Uterus (tissue), 2 donors: ENCODE data around the gene SLC22A31.

Experiments used
- CTCF ChIP-seq, 4 experiments: fragments of 200-600 bp in 2 of 4; fragments of 450-650 bp in 2 of 4; sonication (generic) in 2 of 4; IDR thresholded peaks; one replicate each; pipeline ENCODE4 v1.5.1; 2016 to 2019; ENCODE audit warnings: antibody characterized with exemption in 4 of 4, mild to moderate bottlenecking in 2 of 4, moderate library complexity in 1 of 4
- POLR2A ChIP-seq, 2 donors: fragments of 450-650 bp; IDR thresholded peaks; one replicate each; pipeline ENCODE4 v1.6.1; 2016; ENCODE audit warnings: antibody characterized with exemption in 2 of 2, mild to moderate bottlenecking in 1 of 2, moderate library complexity in 1 of 2

DNA sequence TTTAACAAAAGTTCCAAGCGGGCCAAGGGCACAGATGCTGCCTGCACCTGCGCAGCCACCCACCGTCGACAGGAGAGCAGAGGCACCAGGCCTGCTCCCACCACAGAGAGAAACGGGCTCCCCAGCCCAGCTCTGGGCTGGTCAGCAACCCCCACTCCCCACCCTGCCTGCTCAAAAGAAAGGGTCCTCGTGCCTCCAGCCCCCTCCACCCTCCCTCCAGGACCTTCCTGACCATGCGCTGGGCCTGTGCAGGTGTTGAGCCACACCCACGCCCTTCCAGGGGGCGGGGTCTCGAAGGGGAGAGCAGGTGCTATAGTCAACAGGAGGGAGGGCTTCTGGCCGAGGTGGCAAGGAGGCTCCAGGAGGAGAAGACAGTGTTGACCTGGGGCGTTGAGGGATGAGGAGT, 42.5 kb upstream of the SLC22A31 start:
- TF ChIP-seq CTCF (IDR thresholded peaks at IDR 0.05) (no peak), POLR2A (IDR thresholded peaks at IDR 0.05) (no peak)
